Measurements from ENCODE around the gene XRCC1. TPM values are rescaled to one million over a fixed set of nuclear protein-coding genes. Genes with fewer than 3 reads are reported as not detected.

Gene XRCC1
- polyA plus RNA-seq, 3 donors: 13.1 to 23.0 (median 19.3) TPM

DNA sequence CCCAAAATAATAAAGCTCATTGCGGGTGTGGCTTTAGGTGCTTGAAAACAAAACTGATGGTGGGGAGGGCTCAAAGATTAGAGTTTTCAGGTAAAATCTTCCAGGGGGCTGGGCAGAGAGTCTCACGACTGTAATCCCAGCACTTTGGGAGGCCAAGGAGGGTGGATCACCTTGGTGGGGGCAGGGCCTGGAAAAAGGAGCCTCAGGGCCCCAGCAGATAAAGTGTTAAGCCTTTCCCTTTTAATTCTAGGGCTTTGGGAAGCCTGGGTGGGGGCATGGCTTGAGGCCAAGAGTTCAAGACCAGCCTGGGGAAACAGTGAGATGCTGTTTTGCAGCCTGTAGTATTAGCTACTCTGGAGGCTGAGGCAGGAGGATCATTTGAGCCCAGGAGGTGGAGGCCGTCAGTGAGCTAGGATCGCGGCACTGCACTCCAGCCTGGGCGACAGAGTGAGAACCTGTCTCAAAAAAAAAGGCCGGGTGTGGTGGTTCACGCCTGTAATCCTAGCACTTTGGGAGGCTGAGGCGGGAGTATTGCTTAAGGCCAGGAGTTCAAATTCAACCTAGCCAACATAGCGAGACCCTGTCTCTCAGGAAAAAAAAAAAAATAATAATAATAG, 18.9 kb upstream of the XRCC1 start:
- WGBS (ENCODE audit: insufficient coverage): 97% methylated on average over 6 of the region's 10 CpGs
- no peaks in the 10 kb centered on the region for H3K9me3 ChIP-seq (replicated peaks in 1 of 2; ENCODE audit: control insufficient read depth in 1 of 2, insufficient read depth in 1 of 2, low read length in 2 of 2)
- H3K4me2 ChIP-seq (replicated peaks; ENCODE audit: extremely low read depth, low read length, poor library complexity, severe bottlenecking): peak overlapping the region; percentile 92
- H3K27me3 Mint-ChIP-seq (ENCODE audit: low read depth in 3 of 3): peaks cover 0 to 3% (median 0%) of the 10 kb centered on the region in 3 donors
- peak overlapping the region; percentile 97 to 98 for H3K4me3 Mint-ChIP-seq
- H3K9ac ChIP-seq (ENCODE audit: insufficient read depth, low read length, poor library complexity, severe bottlenecking): peak overlapping the region; percentile 94
- peaks cover 29 to 41% of the 10 kb centered on the region in 2 donors for H3K36me3 ChIP-seq (replicated peaks in 1 of 2; ENCODE audit: control insufficient read depth in 1 of 2, insufficient read depth in 2 of 2, low read length in 2 of 2)
- no peaks in the 10 kb centered on the region for H3K9me3 Mint-ChIP-seq
- peak overlapping the region; percentile 51 to 91 (median 73) for H3K4me3 ChIP-seq (replicated peaks in 1 of 3; ENCODE audit: low read depth in 2 of 3, low read length in 3 of 3)
- H3K27ac ChIP-seq (ENCODE audit: low read depth in 1 of 2, low read length in 2 of 2): peak overlapping the region in 1 of 2 donors; percentile 93
- peak overlapping the region in 5 of 7 donors; percentile 11 to 100 (median 47) for H3K27ac Mint-ChIP-seq
- H3K79me2 ChIP-seq (ENCODE audit: insufficient read depth, low read length): peaks cover 35% of the 10 kb centered on the region
- H3K27me3 ChIP-seq (ENCODE audit: control insufficient read depth in 2 of 2, insufficient read depth in 2 of 2, low read length in 2 of 2): no peaks in the 10 kb centered on the region
- H3K4me1 Mint-ChIP-seq: peaks cover 27% of the 10 kb centered on the region
- H2AFZ ChIP-seq (ENCODE audit: insufficient read depth, low read depth, low read length, poor library complexity, severe bottlenecking): no peak overlapping the region
- intact Hi-C loops (cut with micrococcal nuclease): loop anchor here (2.0 to 10.0 kb wide), 3 partner anchors 39 to 67 kb away; partner anchors contain the start of genes ETHE1 (in 1 of the 2) and ZNF575 (in 1 of the 2)
- H3K4me1 ChIP-seq (ENCODE audit: control insufficient read depth in 1 of 2, insufficient read depth in 2 of 2, low read length in 2 of 2): peaks cover 31 to 35% of the 10 kb centered on the region in 2 donors
- H4K20me1 ChIP-seq (ENCODE audit: insufficient read depth, low read length): peaks cover 15% of the 10 kb centered on the region
- DNase-seq: no peak
- peaks cover 40 to 53% of the 10 kb centered on the region in 2 donors for H3K36me3 Mint-ChIP-seq
- TF ChIP-seq, protein P1, sequence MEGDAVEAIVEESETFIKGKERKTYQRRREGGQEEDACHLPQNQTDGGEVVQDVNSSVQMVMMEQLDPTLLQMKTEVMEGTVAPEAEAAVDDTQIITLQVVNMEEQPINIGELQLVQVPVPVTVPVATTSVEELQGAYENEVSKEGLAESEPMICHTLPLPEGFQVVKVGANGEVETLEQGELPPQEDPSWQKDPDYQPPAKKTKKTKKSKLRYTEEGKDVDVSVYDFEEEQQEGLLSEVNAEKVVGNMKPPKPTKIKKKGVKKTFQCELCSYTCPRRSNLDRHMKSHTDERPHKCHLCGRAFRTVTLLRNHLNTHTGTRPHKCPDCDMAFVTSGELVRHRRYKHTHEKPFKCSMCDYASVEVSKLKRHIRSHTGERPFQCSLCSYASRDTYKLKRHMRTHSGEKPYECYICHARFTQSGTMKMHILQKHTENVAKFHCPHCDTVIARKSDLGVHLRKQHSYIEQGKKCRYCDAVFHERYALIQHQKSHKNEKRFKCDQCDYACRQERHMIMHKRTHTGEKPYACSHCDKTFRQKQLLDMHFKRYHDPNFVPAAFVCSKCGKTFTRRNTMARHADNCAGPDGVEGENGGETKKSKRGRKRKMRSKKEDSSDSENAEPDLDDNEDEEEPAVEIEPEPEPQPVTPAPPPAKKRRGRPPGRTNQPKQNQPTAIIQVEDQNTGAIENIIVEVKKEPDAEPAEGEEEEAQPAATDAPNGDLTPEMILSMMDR (IDR thresholded peaks at IDR 0.05): no peak

DNA sequence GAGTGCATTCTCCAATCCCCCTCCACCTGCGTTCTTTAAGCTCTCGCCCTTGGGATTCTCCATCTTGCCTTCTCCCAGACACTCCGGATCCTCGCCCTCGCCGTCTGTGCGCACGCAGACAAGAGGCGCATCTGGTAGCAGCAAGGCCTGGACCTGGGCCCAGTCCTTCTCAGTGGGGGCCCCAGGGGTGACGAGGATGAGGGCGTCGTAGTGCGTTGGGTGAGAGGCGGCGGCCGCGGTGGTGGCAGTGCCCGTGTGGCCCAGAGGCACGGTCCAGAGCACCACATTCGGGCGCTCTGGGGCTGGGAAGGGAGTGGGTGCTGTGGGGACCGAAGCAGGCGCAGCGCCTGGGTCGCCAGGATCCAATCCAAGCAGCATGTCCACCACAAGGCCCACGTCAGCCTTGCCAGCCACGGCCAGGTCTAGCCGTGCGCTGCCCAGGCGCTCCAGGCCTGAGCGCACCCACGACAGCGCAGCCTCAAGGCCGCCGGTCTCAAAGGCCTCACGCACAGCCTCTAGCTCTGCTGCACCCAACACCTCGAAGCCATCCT, 17.5 kb upstream of the XRCC1 start:
- TF ChIP-seq, protein P1 (IDR thresholded peaks at IDR 0.05): no peak
- Histone ChIP-seq H3K9me3 (replicated peaks in 1 of 2; ENCODE audit: control insufficient read depth in 1 of 2, insufficient read depth in 1 of 2, low read length in 2 of 2) (no peaks in the 10 kb centered on the region), H3K4me1 (ENCODE audit: control insufficient read depth in 1 of 2, insufficient read depth in 2 of 2, low read length in 2 of 2) (peaks cover 31 to 35% of the 10 kb centered on the region in 2 donors), H3K9ac (ENCODE audit: insufficient read depth, low read length, poor library complexity, severe bottlenecking) (no peak overlapping the region), H3K79me2 (ENCODE audit: insufficient read depth, low read length) (peaks cover 21% of the 10 kb centered on the region), H4K20me1 (ENCODE audit: insufficient read depth, low read length) (peaks cover 15% of the 10 kb centered on the region), H3K36me3 (replicated peaks in 1 of 2; ENCODE audit: control insufficient read depth in 1 of 2, insufficient read depth in 2 of 2, low read length in 2 of 2) (peaks cover 20 to 31% of the 10 kb centered on the region in 2 donors), H2AFZ (ENCODE audit: insufficient read depth, low read depth, low read length, poor library complexity, severe bottlenecking) (no peak overlapping the region), H3K27me3 (ENCODE audit: control insufficient read depth in 2 of 2, insufficient read depth in 2 of 2, low read length in 2 of 2) (no peaks in the 10 kb centered on the region), H3K4me2 (replicated peaks; ENCODE audit: extremely low read depth, low read length, poor library complexity, severe bottlenecking) (no peak overlapping the region), H3K27ac (ENCODE audit: low read depth in 1 of 2, low read length in 2 of 2) (no peak overlapping the region), H3K4me3 (replicated peaks in 1 of 3; ENCODE audit: low read depth in 2 of 3, low read length in 3 of 3) (no peak overlapping the region)
- Mint-ChIP-seq H3K9me3 (no peaks in the 10 kb centered on the region), H3K27ac (no peak overlapping the region), H3K36me3 (peaks cover 40 to 51% of the 10 kb centered on the region in 2 donors), H3K27me3 (ENCODE audit: low read depth in 3 of 3) (peaks cover 0 to 3% (median 0%) of the 10 kb centered on the region in 3 donors), H3K4me1 (peaks cover 23% of the 10 kb centered on the region), H3K4me3 (peak overlapping the region in 1 of 2 donors; percentile 53)
- DNase-seq: no peak
- 97% methylated on average over 33 of the region's 37 CpGs for whole genome bisulfite sequencing (ENCODE audit: insufficient coverage)
- intact Hi-C loops (cut with micrococcal nuclease): loop anchor here in 1 of 2 donors (10.0 kb wide), 1 partner anchor 58 kb away; the partner anchor contains the start of gene ZNF575

Data from CD14-positive monocyte (primary cell).